IMR-90 (cell line): Measurements from ENCODE around the gene C10orf90.

Experiments used
- CEBPB ChIP-seq: IDR thresholded peaks from 2 replicates; pipeline ENCODE4 v1.6.1; 2012; ENCODE audit warnings: low read depth, low read length, improper control_type of control experiment
- CHD1 ChIP-seq: IDR thresholded peaks from 2 replicates; pipeline ENCODE4 v1.6.1; 2012; ENCODE audit warnings: low read depth, low read length, improper control_type of control experiment
- FOS ChIP-seq: fragments of 150-350 bp; IDR thresholded peaks from 2 replicates; pipeline ENCODE4 v1.6.1; 2016; ENCODE audit warnings: low read depth, low read length
- MAFK ChIP-seq: IDR thresholded peaks from 2 replicates; pipeline ENCODE4 v1.6.1; 2012; ENCODE audit warnings: low read depth, low read length, improper control_type of control experiment
- POLR2A ChIP-seq: IDR thresholded peaks from 2 replicates; pipeline ENCODE4 v1.6.1; 2012; ENCODE audit warnings: mild to moderate bottlenecking, low read depth, low read length
- RAD21 ChIP-seq: IDR thresholded peaks from 2 replicates; pipeline ENCODE4 v1.6.1; 2012; ENCODE audit warnings: low read length, improper control_type of control experiment
- RFX5 ChIP-seq: IDR thresholded peaks from 2 replicates; pipeline ENCODE4 v1.8.0; 2012; ENCODE audit warnings: low read depth, mild to moderate bottlenecking, low read length, moderate library complexity
- SMC3 ChIP-seq: fragments of 150-350 bp; IDR thresholded peaks from 2 replicates; pipeline ENCODE4 v1.6.1; 2016; ENCODE audit warnings: low read depth, mild to moderate bottlenecking, antibody characterized with exemption, low read length, moderate library complexity
- TF ChIP-seq, protein P1 (sequence below): conservative IDR thresholded peaks from 2 replicates; pipeline ENCODE4 v1.5.1; 2012; ENCODE audit warnings: mild to moderate bottlenecking, low read depth, low read length, improper control_type of control experiment
- TF ChIP-seq, protein P2 (sequence below): fragments of 150-350 bp; IDR thresholded peaks from 2 replicates; pipeline ENCODE4 v1.6.1; 2016; ENCODE audit warnings: low read depth, mild to moderate bottlenecking, low read length, moderate library complexity, borderline replicate concordance

DNA sequence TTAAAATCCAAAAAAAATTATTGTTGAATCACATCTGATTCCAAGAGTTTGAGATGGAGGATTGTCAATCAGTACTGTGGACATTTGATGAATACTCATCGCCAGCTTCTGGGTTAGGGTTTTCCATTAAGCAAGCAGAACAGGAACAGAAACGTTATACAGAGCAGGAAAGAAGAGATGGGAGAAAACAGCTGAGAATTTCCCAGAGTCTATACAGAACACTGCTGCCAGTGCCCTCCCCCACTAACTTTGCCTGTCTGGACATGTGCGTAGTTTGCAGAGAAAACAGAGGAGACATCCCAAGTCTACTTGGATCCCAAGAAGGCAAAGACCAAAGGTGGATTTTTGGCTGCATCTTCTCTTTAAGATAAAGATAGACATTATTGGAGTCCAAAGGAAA, 19.0 kb downstream of the C10orf90 start:
- TF ChIP-seq FOS (no peak), CHD1 (no peak), RAD21 (no peak), POLR2A (no peak), SMC3 (no peak), CEBPB (no peak), MAFK (no peak), RFX5 (no peak)
- TF ChIP-seq, protein P1, sequence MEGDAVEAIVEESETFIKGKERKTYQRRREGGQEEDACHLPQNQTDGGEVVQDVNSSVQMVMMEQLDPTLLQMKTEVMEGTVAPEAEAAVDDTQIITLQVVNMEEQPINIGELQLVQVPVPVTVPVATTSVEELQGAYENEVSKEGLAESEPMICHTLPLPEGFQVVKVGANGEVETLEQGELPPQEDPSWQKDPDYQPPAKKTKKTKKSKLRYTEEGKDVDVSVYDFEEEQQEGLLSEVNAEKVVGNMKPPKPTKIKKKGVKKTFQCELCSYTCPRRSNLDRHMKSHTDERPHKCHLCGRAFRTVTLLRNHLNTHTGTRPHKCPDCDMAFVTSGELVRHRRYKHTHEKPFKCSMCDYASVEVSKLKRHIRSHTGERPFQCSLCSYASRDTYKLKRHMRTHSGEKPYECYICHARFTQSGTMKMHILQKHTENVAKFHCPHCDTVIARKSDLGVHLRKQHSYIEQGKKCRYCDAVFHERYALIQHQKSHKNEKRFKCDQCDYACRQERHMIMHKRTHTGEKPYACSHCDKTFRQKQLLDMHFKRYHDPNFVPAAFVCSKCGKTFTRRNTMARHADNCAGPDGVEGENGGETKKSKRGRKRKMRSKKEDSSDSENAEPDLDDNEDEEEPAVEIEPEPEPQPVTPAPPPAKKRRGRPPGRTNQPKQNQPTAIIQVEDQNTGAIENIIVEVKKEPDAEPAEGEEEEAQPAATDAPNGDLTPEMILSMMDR = no peak
- TF ChIP-seq, protein P2, sequence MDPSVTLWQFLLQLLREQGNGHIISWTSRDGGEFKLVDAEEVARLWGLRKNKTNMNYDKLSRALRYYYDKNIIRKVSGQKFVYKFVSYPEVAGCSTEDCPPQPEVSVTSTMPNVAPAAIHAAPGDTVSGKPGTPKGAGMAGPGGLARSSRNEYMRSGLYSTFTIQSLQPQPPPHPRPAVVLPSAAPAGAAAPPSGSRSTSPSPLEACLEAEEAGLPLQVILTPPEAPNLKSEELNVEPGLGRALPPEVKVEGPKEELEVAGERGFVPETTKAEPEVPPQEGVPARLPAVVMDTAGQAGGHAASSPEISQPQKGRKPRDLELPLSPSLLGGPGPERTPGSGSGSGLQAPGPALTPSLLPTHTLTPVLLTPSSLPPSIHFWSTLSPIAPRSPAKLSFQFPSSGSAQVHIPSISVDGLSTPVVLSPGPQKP = no peak
